Measurements from ENCODE around the gene METTL4.
"Not testable (repeated sequence)": the region's sequence is repeated elsewhere in the genome, so short reads cannot be mapped to it uniquely, and the experiment has no call there.

The METTL4 gene

DNA sequence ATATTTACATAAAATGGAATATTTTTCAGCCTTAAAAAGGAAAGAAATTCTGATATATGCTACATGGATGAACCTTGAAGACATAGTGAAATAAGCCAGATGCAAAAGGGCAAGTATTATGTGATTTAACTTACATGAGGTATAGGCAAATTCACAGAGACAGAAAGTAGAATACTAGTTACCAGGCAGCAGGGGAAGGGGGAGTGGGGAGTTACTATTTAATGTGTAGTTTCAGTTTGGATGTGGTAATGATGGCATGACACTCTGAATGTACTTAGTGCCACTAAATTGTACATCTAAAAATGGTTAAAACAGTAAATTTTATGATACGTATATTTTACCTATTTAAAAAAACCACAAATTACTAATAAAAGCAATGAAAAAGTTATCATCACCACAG lies 12.1 kb downstream of the METTL4 start:
- DNase-seq, result no peak

GRCh38 chr18:2557536-2557935 lies 13.8 kb downstream of the METTL4 start:
- DNase-seq, result no peak

- no peak for DNase-seq
Measured at GRCh38 chr18:2555895-2556294, 15.4 kb downstream of the METTL4 start.

GRCh38 chr18:2554696-2555095 lies 16.6 kb downstream of the METTL4 start:
- DNase-seq, result no peak

- no peak for DNase-seq
Measured at GRCh38 chr18:2551425-2551824, 19.9 kb downstream of the METTL4 start.

DNA sequence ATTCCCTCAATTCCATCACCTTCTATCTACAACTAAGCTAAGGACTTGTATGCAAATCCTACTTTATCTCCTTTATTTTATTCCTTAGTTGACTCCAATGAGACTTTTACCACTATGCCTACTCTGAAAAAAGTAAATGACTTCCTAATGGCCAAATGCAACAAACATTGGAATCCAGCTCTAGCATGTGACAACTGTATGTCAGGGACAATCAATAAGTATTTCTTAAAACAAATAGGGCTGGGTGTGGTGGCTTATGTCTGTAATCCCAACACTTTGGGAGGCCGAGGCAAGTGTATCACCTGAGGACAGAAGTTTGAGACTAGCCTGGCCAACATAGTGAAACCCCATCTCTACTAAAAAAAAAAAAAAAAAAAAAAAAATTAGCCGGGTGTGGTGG lies 21.8 kb downstream of the METTL4 start:
- DNase-seq, result no peak

GRCh38 chr18:2547477-2548087 lies 23.7 kb downstream of the METTL4 start:
- no peak for DNase-seq

DNA sequence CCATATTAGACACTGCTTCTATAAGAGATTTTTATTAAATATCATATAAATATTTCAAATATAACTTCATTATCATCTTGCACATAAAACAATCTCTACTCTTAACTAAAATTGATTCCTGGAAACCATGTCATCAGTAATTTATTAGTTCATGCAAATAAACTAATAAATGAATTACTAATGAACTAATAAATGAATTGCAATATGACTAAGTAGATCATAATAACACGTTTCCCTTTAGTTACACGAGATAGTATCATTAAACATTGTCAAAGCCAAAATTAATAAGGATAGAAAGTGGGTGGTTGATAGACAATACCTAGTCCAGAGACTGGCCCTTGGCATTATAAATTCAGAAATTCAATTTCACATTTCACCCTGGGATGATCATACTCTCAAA lies 26.1 kb downstream of the METTL4 start:
- DNase-seq, result no peak

GRCh38 chr18:2541925-2542563 lies 29.3 kb downstream of the METTL4 start:
- not testable (repeated sequence) for DNase-seq

- no peak for DNase-seq
Measured at GRCh38 chr18:2540575-2540974, 30.7 kb downstream of the METTL4 start.

DNA sequence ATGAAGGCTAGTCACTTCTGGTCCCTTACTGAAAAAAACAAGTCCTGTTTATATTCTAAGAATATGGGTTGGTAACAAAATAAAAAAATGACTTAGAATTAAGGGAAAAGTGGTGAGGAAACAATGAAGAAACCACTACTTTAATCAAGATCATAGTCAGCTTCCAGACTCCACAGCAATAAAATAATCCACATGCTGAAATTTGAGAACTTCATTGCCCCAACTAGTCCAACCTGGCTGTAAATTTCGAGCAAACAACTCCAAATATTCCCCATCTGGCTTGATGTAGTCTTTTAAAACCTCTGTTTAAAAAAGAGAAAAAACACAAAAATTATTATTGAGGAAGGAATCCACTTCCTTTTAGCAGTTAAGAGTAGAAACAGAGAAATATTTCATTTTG lies 32.5 kb downstream of the METTL4 start:
- no peak for DNase-seq

GRCh38 chr18:2538236-2538635 lies 33.1 kb downstream of the METTL4 start:
- DNase-seq, result no peak

DNA sequence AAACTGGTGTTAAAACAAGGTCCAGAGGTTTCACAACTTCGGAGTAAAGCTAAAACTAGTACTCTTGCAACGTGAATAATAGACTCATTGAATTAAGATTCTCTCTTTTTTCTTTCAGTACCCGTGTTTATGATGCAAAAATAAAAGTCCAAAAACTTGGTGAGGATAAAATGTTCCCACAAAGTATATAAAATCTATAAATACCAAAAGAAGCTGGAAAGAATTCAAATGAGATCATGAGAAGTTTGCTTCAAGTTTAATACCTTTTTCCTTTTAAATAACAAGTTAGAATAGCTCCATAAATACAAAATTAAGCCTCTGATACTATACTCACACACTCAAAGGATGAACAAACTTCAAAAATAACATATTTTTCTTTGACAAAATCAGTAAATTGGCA lies 34.0 kb downstream of the METTL4 start:
- no peak for DNase-seq

DNA sequence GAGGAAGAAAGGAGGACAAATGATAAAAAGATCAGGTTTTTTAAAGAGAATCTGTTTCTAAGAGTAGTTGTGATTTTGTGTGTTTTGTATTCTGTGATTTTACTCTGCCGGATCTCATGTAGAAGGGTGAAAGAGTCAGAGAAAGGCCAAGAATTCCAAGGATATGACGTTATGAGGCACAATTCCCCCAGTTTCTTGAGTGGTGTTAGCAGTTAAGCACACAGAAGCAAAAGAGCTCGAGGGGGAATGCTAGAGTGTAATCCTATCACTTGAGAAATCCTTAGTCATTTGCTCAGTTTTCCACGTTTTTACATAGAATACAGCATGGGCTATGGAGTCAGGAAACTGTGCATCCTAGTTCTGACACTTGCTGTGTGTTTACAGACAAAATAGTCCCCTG lies 34.8 kb downstream of the METTL4 start:
- no peak for DNase-seq

- no peak for DNase-seq
Measured at GRCh38 chr18:2536063-2536462, 35.2 kb downstream of the METTL4 start.

GRCh38 chr18:2535419-2535910 lies 35.8 kb downstream of the METTL4 start:
- no peak for DNase-seq

GRCh38 chr18:2534906-2535305 lies 36.4 kb downstream of the METTL4 start:
- no peak for DNase-seq

DNA sequence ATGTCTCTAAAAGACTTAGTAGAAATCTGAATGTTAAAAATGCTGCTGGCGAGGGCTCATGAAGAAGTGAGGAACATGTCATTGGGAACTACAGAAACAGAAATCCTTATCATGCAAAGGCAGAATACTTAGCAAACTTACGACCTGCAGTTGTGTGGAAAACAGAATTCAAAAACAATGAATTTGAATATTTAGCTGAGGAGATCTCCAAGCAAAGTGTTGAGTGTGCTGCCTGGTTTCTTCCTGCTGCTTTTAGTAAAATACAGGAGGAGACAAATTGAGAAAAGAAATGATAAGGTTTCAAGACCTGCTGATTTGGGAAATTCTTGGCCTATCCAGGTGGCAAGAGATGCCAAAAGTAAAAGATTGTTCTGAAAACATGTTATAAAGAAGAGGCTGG lies 38.5 kb downstream of the METTL4 start:
- no peak for DNase-seq

- DNase-seq, result no peak
Measured at GRCh38 chr18:2531751-2532150, 39.6 kb downstream of the METTL4 start.

GRCh38 chr18:2529154-2529553 lies 42.2 kb downstream of the METTL4 start:
- DNase-seq, result no peak

GRCh38 chr18:2526329-2526728 lies 45.0 kb downstream of the METTL4 start:
- no peak for DNase-seq

DNA sequence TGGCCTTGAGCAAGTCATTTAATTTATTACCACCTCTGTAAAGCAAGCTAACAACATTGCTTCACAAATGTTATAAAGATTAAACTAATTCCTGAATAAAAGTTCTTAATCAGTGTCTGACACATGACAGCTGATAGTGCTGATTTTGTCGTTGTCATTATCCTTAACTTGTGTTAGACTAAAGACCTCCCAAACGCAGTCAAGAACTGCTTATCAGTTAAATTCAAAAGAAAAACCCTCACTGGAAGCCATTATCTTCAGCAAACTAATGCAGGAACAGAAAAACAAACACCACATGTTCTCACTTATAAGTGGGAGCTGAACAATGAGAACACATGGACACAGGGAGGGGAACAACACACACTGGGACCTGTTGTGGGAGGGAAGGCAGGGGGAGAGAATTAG lies 46.5 kb downstream of the METTL4 start:
- DNase-seq, result not testable (repeated sequence)

- no peak for DNase-seq
Measured at GRCh38 chr18:2522112-2522511, 49.2 kb downstream of the METTL4 start.

DNA sequence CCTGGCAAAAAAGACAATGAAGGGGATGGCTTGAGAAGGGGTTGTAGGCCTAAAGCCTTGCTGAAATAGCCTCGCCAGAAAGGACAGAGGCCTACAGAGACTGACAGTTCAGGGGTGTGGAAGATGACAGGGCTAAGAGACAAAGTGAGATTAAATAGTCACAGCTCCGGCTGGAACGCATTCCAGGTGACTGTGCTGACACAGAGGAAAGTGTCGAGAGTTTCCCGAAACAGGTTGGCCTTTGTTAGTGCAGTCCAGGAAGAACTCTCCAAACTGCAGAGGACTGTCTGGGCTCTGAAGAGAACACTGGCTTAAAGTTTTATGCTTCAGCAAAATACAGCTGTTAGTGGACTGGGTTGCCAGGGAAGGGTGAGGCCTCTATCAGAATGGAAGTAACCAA lies 52.8 kb downstream of the METTL4 start:
- no peak for DNase-seq

All from activated gamma-delta T cell (primary cell).